HG03066 (cell line): ENCODE results near the gene POLR1E.
"Not testable (repeated sequence)": the region's sequence is repeated elsewhere in the genome, so short reads cannot be mapped to it uniquely, and the experiment has no call there.

Experiments used
- ATAC-seq: cut with Tn5 transposase; IDR thresholded peaks from one replicate; pipeline ENCODE4 v1.9.1; 2021; ENCODE audit warnings: low read depth; ENCODE audit not compliant: unreplicated experiment

POLR1E gene

DNA sequence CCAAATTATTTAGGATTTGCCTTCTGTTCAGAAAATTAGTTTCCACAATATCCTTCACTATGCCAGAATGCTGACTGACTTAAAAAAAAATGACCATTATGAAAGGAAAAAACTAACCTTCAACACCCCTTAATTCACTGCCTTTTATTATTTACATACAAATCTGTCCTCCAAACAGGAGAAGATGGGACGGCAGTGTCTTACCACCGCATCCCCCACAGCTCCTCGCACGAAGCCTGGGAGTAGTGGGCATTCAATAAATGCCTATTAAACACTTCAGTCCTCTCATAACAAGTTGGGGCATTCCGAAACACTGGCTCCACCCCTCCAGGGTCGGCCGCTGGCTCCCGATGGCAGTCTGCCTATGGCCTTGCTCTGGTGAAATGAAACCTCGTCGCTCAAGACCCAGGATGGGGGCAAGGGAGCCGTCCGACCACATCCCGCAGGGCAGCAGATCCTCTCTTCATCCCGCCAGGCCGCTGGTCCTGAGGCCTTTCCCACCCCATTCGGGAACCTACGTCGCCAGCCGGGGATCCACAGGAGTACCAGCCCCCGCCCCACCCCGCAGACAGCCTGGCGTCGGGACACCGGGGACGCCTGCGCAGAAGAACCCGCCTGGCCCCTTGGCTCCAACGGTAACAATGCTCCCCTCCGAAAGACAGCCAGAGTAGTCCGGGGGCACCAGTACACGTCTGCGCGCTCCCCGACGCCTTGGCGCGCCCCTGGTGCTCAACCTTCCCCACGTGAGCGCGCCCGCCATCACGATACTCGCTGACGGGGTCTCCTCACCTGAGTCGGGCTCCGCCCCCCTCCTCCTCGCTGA, 21.1 kb upstream of the POLR1E start:
- ATAC-seq = peak; percentile 43

DNA sequence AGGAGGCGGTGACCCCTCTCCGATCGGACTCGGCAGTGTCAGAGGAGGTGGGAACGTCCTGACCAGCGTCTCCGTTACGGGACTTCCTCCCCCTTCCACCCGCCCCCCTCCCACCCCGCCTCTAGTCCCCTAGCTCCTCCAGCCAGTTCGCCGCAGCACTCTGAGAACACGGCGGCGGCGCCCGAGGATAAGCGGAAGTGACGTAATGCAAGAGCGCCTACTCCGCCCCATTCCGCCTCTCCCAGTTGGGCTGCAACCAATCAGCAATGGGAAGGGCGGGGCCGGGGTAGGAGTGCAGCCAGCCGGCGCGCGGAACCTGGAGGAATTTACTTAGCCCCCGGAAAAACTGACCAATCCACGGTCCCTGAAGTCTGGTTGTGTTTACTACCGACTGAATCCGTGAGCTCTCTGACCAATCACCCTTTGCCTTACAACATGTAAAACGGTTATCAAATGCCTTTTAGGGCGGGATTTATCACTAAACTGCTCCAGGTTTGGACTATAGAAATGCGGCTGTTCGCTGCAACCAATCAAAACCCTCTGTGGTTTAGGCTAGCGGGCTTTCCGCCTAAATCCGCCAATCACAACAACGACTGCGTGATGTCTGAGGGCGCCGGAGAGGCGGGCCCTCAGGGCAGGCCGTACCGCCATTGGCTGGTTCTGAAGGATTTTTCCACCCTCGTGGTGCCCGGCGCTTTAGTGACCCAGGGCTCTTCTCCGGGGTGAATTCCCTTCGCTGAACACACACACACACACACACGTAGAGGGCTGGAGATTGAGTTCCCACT, 20.3 kb upstream of the POLR1E start, which contains the start of gene ZBTB5:
Gene ZBTB5, minus strand, starts transcription at position 202 of the 788 bp plus-strand sequence. CDS start 22,899 bp downstream, outside the sequence.
- peak; percentile 68 for ATAC-seq

DNA sequence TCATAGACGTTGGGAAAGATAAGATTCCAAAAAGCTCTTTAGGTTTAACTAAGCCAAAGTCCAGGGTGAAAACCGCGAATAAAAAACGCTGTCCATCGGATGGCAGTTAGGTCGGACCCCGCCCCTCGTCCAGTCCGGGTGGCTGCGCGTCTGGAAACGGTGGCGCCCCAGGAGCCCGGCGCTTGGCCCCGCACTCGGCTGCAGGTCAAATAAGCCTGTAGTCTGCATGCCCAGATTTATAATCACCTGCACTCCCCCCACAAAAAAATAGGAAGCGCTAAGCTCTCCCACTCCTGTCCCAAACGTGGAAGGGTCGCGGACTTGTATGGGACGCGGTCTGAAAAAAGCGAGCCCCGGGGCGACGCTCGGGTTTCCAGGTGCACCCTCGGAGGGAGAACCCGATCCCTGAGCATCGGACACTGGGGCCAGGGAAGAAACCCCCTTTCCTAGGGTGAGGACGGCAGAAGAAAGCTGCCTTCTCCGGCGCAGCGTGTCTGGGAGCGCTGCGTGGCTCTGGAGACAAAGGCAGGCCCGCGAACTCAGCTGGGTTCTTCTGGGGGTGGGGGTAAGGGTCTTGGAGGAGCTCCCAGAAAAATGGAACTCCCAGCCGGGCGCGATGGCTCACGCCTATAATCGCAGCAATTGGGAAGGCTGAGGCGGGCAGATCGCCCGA, 19.6 kb upstream of the POLR1E start:
- peak; percentile 12 for ATAC-seq

DNA sequence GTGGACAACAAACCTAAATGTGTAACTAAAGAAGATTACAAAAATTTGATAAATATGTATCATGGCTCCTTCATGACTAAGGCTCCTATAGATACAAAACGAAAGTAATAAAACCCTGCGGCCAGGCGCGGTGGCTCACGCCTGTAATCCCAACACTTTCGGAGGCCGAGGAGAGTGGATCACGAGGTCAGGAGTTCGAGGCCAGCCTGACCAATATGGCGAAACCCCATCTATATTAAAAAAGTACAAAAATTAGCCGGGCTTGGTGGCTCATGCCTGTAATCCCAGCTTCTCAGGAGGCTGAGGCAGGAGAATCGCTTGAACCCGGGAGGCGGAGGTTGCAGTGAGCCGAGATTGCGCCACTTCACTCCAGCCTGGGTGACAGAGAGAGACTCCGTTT, 18.2 kb upstream of the POLR1E start:
- not testable (repeated sequence) for ATAC-seq

DNA sequence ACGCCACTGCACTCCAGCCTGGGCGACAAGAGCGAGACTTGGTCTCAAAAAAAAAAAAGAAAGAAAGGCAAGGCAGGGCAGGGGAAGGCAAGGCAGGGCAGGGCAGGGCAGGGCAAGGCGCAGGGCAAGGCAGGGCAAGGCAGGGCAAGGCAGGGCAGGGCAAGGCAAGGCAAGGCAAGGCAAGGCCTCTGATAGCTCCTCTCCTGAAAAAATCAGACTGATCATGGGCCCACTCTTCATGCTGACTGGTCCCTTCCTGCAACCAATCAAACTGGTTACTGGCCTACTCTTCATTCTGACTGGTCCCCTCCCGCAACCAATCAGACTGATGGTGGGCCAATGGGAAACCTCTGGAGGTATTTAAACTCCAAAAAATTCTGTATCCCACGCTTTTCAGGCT, 17.1 kb upstream of the POLR1E start:
- ATAC-seq = no peak

DNA sequence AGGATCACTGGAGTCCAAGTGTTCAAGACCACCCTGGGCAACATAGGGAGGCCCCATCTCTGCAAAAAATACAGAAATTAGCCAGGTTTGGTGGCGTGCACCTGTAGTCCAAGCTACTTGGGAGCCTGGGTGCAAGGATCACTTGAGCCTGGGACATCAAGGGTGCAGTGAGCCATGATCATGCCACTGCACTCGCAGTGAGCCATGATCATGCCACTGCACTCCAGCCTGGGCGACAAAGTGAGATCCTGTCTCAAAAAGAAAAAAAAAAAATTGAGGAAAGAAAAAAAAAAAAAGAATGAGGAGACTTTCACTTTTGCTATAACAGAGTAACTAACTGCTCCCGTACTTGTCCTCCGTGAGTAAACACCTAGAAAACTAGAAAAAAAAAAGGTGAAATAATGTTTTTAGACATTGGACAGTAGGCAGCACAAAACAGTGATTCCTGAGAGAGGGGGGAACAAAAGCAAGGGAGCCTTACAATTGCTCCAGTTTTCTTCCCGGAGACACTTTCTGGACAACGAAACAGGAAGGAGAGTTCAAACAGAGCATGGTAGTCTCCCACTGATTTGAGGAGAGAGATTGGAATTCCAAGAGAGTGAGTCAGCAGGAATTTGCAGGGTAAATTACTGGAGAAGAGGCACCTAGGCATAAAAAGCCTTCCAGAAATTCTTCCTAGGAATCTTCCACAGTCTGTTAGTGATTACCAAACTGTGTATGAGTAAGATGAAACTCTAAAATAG, 13.6 kb upstream of the POLR1E start:
- ATAC-seq = no peak

DNA sequence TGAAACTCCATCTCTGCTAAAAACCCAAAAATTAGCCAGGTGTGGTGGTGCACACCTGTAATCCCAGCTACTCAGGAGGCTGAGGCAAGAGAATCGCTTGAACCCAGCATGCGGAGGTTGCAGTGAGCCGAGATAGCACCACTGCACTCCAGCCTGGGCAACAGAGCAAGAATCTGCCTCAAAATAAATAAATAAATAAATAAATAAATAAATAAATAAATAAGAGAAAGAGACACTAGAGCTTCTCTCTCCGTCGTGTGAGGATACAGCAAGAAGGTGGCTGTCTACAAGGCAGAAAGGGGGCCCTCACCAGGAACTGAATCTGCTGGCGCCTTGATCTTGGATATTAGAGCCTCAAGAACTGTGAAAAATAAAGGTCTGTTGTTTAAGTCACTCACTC, 11.8 kb upstream of the POLR1E start:
- not testable (repeated sequence) for ATAC-seq

DNA sequence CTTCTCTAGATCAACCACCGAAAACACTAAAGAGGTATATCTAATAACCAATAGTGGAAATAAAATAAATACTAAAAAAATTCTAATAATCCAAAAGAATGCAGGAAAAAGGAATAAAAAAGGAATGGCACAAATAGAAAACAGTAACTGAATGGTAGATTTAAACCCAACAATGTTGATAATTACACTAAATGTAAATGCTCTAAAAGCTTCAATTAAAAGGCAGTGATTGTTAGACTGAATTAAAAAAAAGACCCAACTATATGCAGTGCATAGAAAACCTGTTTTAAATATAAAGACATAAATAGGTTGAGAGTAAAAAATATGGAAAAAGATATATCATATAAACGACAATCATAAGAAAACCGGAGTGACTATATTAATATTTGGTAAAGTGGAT, 11.3 kb upstream of the POLR1E start:
- ATAC-seq = no peak

DNA sequence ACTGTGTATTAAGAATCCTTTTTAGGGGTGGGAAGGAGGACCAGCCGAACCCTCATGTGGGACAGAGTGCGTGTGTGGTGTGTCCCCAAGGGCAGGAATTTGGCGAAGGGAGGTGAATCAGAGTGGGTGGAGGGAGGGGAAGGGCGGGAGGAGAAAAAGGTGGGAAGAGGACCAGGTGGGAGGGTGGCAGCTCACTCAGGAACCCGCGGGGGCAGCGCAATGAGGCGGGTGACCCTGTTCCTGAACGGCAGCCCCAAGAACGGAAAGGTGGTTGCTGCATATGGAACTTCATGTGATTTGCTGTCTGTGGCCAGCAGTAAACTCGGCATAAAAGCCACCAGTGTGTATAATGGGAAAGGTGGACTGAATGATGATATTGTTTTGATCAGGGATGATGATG, 8.8 kb upstream of the POLR1E start:
- ATAC-seq = no peak

DNA sequence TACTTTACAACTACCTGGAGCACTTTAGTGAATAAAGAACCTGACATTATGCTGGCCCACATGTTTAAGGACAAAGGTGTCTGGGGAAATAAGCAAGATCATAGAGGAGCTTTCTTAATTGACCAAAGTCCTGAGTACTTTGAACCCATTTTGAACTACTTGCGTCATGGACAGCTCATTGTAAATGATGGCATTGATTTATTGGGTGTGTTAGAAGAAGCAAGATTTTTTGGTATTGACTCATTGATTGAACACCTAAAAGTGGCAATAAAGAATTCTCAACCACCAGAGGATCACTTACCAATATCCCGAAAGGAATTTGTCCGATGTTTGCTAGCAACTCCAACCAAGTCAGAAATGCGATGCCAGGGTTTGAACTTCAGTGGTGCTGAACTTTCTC, 8.3 kb upstream of the POLR1E start:
- ATAC-seq = not testable (repeated sequence)

DNA sequence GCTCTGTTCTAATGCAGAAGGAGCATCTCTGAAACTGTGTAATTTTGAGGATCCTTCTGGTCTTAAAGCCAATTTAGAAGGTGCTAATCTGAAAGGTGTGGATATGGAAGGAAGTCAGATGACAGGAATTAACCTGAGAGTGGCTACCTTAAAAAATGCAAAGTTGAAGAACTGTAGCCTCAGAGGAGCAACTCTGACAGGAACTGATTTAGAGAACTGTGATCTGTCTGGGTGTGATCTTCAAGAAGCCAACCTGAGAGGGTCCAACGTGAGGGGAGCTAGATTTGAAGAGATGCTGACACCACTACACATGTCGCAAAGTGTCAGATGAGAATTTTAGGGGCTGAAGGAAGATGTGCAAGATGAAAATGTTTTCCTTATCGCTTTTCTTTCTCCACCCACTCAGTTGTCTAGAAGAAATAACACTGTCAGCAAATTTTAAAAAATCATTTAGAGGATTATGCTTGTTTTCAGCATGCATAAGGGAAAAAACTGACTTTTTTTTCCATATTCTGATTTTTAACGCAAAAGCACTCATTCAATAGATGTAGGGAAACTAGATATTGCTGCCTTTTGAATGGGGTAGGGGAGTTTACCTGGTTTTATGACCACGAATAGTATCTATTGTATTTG, 7.6 kb upstream of the POLR1E start:
- ATAC-seq = not testable (repeated sequence)

DNA sequence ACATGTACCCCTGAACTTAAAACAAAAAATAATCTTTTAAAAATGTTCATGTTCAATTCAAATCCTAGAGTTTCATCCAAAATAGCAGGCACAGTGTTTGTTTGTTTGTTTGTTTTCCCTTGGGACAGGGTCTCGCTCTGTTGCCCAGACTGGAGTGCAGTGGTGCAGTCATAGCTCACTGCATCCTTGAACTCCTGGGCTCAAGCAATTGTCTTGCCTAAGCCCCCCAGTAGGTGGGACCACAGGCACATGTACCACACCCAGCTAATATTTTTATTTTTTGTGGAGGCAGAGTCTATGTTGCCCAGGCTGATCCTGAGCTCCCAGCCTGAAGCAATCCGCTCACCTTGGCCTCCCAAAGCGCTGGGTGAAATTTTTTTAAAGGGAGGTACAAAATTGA, 5.0 kb upstream of the POLR1E start:
- no peak for ATAC-seq

DNA sequence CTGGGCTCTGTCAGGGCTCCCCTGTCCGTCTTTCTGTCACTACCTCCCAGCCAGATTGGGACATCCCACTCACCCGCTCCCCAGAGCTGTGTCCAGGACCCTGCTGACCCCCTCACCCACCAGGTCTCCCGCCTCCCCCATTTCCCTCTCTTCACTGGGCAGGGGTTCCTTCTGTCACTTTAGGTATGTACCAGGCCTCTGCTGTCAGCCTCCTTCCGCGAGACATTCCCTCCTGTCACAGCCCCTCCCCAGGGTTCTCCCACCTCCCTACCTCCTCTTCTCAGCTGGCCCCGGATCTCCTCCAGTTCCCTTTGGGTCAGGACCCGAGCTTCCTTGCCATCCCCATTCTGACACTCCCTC, 488 bp downstream of the POLR1E start:
- ATAC-seq = no peak

DNA sequence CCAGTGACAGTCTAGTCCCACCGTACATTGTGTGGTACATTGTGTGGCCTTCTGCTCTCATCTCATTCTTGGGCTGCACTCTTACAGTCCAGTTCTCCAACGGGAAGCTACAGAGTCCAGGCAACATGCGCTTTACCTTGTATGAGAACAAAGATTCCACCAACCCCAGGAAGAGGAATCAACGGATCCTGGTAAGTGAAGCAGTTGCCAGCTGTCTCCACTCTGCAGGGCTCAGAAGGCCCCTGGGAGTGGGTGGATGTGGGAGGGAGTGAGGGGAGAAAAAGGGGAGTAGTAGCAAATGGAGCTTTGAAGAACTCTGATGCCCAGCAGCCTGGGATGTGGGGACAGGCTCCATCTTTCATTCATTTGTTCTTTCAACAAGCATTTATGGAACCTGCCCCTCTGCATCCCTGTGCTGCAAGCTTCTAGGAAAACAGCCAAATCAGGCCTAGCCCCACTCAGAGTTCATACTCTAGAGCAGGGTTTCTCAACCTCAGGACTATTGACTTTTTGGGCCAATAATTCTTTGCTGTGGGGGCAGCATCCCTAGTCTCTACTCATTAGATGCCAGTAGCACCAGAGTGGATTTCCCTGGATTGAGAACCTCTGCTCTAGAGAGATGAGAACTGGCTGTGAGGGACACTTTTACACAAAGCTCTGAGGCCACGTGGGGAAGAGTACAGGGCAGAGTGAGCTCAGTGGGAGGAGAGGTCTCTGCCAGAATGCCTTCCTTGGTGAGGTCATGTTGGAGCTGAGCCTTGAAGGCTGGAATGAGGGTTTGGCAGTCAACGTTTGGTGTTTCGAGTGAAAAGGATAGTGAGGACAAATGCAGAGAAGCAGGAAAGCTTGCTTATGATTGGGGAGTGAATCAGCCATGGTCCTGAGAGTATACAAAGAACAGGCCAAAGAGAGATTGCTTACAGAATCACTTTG, 1.1 kb downstream of the POLR1E start:
- no peak for ATAC-seq

DNA sequence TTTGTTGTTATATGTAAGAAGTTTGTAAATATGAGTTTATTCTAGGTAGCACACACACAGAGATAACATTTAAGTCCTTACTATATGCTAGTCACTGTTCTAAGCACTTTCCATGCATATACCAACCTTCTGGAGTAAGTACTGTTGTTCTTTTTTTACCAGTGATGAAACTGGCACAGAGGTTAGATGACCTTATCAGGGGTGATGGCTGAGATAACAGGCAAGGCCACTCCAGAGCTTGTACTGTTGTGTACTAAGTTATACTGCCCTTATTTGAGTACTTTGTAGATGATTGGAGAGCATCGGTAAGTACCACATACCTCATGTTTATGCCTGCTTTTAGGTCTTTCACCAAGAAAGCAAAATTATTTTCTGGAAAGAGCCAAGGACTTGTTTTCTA, 6.2 kb downstream of the POLR1E start:
- no peak for ATAC-seq

DNA sequence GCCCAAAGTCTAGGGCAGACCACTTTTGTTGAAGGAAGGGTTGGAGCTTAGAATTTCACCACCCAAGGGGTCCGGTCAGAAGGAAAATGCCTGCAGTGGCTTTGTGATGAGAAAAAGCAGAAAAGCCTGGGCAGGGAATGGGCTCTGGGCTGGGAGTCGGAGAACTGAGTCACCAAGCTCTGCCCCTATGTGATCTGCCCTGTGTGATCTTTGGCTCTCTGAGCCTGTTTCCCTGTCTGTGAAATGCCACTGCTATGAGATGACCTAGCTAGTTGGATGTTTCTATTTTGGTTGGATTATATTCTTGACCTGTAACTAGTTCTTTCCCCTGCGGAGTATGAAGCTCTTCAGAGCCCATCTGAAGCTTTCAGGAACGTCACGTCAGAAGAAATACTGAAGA, 9.8 kb downstream of the POLR1E start:
- no peak for ATAC-seq

DNA sequence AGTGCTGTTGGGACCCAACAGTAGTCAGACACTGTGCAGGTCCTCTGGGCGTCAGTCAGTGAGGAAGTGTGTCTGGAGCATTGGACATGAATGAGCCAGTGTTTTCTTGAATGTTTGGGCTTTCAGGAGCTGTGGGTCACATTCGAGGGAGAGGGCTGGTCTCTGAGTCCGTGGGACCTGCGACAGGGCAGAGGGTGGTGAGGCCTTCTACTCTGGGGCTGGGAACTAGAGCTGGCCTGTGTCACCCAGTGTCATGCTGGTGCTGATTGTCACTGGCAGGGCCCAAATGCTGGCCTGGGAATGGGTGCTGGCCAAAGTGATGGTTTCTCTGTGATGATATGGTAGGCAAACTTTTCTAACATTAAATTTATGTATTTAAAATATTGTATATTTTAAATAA, 10.3 kb downstream of the POLR1E start:
- no peak for ATAC-seq

DNA sequence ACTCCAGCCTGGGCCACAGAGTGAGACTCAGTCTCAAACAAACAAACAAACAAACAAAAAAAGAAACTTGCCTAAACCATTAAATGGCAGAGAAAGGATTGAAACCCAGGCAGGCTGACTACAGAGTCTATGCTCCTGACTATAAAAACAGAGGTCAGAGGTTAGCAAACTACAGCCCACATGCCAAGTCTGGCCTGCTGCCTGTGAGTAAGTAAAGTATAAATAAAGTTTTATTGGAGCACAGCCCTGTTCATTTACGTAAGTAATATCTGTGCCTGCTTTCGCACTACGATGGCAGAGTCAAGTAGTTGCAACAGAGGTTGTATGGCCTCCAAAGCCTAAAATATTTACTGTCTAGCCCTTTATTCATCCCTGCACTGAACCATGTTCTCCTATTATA, 11.6 kb downstream of the POLR1E start:
- ATAC-seq = no peak

DNA sequence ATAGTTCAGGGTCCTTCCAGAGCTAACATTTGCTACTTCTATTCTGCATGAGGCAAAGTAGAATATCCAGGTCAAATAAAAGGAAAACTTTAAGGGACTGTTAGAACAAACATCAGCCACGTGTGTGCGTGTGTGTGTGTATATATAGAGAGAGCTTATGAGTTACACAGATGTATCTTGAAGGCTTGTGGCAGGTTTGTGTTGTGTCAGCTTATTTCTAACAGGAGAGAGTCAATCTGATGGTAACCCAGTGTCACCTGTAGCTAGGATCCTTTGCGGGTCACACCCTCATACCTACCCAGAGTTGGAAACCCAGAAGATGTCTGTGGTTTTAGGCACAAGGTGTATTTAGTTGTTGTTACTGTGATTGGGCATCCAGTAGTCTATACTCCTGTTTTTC, 12.7 kb downstream of the POLR1E start:
- no peak for ATAC-seq
